RWPE2 (cell line): ENCODE measurements around the gene PLP1.
A peak's percentile ranks its signal among the peaks of the same experiment; 100 is the strongest.

Experiments
- ATAC-seq: fragments of 200-7000 bp; cut with Tn5 transposase; 3 replicates; pipeline ENCODE4 v1.9.1; 2021; ENCODE audit warnings: low read depth
- DNase-seq: peaks from one replicate; pipeline ENCODE4 v3.0.0-alpha.2; 2020; ENCODE audit warnings: low spot score
- H3K27ac ChIP-seq: fragments of 450-650 bp; 2 replicates; pipeline ENCODE4 v1.5.1; 2017; ENCODE audit warnings: mild to moderate bottlenecking; ENCODE audit not compliant: poor library complexity, severe bottlenecking
- H3K27me3 ChIP-seq: fragments of 250-450 bp; sonication (Bioruptor Pico); 2 replicates; pipeline ENCODE4 v1.5.1; 2021; ENCODE audit warnings: mild to moderate bottlenecking, moderate library complexity; ENCODE audit not compliant: insufficient read depth, poor library complexity, severe bottlenecking
- H3K36me3 ChIP-seq: fragments of 250-450 bp; sonication (Bioruptor Pico); 2 replicates; pipeline ENCODE4 v1.5.1; 2020; ENCODE audit warnings: low read depth, mild to moderate bottlenecking, moderate library complexity
- H3K4me1 ChIP-seq: fragments of 250-450 bp; sonication (Bioruptor Pico); 2 replicates; pipeline ENCODE4 v1.5.1; 2021; ENCODE audit warnings: mild to moderate bottlenecking, moderate library complexity; ENCODE audit not compliant: insufficient read depth, poor library complexity, severe bottlenecking
- H3K4me3 ChIP-seq: fragments of 250-450 bp; sonication (Bioruptor Pico); 2 replicates; pipeline ENCODE4 v1.5.1; 2021; ENCODE audit warnings: mild to moderate bottlenecking, moderate library complexity; ENCODE audit not compliant: severe bottlenecking
- H3K9me3 ChIP-seq: fragments of 250-450 bp; sonication (Bioruptor Pico); 2 replicates; pipeline ENCODE4 v1.5.1; 2021; ENCODE audit warnings: mild to moderate bottlenecking, moderate library complexity; ENCODE audit not compliant: severe bottlenecking
- TF ChIP-seq, protein P1 (sequence below): fragments of 450-650 bp; IDR thresholded peaks from one replicate; pipeline ENCODE4 v1.5.1; 2017; ENCODE audit warnings: mild to moderate bottlenecking, moderate library complexity; ENCODE audit not compliant: poor library complexity, severe bottlenecking

Gene PLP1

DNA sequence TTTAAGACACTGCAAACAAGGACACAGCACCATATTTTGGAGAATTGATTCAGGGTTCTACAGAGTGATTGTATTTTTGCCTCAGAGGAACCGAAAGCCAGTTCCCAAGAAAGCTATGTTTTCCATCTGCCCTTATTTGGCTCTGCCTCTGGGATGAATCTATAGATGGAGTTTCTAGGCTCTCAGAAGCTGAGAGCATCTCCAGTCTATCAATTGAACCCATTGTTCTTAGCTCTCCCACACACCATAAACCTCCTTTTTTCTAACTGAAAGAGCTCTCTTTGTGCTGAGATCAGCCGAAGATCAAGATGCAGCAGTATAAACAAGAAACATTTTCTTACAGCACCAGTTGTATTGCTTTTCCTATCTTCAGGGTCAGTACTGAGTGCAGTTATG is 16.9 kb downstream of the PLP1 start:
- H3K36me3 ChIP-seq: no peaks in the 10 kb centered on the region
- ATAC-seq: peak; percentile 17; the same call in 1 of the 3 replicates
- H3K4me3 ChIP-seq: no peak overlapping the region
- no peak for DNase-seq
- peak overlapping the region; percentile 38 for H3K27ac ChIP-seq
- no peaks in the 10 kb centered on the region for H3K27me3 ChIP-seq
- no peaks in the 10 kb centered on the region for H3K9me3 ChIP-seq
- H3K4me1 ChIP-seq: peaks cover 11% of the 10 kb centered on the region
- TF ChIP-seq, protein P1, sequence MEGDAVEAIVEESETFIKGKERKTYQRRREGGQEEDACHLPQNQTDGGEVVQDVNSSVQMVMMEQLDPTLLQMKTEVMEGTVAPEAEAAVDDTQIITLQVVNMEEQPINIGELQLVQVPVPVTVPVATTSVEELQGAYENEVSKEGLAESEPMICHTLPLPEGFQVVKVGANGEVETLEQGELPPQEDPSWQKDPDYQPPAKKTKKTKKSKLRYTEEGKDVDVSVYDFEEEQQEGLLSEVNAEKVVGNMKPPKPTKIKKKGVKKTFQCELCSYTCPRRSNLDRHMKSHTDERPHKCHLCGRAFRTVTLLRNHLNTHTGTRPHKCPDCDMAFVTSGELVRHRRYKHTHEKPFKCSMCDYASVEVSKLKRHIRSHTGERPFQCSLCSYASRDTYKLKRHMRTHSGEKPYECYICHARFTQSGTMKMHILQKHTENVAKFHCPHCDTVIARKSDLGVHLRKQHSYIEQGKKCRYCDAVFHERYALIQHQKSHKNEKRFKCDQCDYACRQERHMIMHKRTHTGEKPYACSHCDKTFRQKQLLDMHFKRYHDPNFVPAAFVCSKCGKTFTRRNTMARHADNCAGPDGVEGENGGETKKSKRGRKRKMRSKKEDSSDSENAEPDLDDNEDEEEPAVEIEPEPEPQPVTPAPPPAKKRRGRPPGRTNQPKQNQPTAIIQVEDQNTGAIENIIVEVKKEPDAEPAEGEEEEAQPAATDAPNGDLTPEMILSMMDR: no peak

DNA sequence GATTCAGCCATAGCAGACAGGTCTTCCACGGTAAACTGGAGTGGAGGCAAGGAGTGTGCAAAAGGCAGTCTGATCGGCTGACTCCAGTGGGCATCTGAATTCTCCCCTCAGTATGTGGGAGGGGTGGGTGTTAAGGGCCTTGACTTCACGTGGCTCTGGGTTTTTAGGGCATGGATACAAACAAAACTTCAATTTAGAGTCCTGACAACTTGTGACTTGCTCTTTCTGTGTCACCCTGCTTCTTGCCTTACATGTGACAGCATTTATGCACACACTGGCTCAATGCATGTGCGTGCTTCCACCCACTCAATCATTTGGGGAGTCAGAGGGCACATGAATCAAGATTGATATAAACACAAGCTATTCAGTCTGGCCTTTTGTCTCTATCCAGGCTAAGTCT is 17.5 kb downstream of the PLP1 start:
- TF ChIP-seq, protein P1: no peak
- H3K36me3 ChIP-seq: no peaks in the 10 kb centered on the region
- no peak overlapping the region for H3K4me3 ChIP-seq
- DNase-seq (no peak), ATAC-seq (no peak)
- H3K27ac ChIP-seq: no peak overlapping the region
- no peaks in the 10 kb centered on the region for H3K9me3 ChIP-seq
- peaks cover 11% of the 10 kb centered on the region for H3K4me1 ChIP-seq
- H3K27me3 ChIP-seq: no peaks in the 10 kb centered on the region

DNA sequence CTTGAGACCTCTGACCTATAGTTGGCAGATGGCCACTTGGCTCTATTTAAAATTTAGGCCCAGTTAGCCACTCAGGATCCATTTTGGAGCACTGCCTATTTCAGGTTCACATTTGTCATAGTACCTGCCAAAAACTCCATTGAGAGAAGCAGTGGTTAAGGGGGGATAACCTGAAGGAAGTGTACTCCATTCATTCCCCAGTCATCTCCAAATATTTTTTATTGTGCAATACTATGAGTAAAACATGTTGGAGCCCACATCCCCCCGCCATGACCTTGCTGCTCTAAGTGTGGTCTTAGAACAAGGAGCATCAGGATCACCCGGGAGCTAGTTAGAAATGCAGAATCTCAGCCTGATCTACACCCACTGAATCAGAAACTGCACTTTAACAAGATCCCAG is 21.1 kb downstream of the PLP1 start:
- Histone ChIP-seq H3K36me3 (no peaks in the 10 kb centered on the region), H3K4me3 (no peak overlapping the region)
- TF ChIP-seq, protein P1: no peak

DNA sequence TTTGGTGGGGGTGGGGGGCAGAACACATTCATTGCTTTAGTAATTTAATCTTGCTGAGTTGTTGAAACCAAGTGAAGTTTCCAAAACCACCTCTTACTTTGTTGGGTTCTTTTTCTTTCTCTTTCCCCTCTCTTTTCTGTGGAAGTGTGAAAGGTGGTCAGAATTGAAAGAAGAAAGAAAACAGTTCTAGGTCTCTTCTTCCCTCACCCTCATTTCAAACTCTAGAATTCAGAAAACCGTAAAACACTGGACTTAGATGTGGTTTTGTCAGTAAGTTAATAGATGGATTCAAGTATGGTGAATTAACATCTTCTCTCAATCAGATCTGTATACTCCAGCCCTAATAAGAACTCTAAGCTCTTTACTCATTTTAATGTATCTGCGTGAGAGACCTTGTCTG is 23.7 kb downstream of the PLP1 start:
- TF ChIP-seq, protein P1: no peak
- ATAC-seq: no peak
- no peaks in the 10 kb centered on the region for H3K36me3 ChIP-seq

More for the DNA sequence above, 21.1 kb downstream of the PLP1 start:
- no peaks in the 10 kb centered on the region for H3K27me3 ChIP-seq
- no peak for ATAC-seq
- no peaks in the 10 kb centered on the region for H3K9me3 ChIP-seq
- no peak for DNase-seq
- no peak overlapping the region for H3K27ac ChIP-seq
- H3K4me1 ChIP-seq: peaks cover 4% of the 10 kb centered on the region

DNA sequence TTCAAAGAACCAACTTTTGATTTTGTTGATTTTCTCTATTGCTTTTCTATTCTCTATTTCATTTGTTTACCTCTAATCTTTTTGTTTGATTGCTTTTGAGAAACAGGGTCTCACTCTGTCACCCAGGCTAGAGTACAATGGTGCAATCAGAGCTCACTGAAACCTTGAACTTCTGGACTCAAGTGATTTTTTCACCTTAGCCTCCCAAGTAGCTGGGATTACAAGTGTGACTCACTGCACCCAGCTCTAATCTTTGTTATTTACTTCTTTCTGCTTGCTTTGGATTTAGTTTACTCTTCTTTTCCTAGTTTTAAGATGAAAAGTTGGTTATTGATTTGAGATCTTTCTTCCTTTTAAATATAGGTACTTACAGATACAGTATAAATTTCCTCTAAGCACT is 29.2 kb downstream of the PLP1 start:
- H3K36me3 ChIP-seq: no peaks in the 10 kb centered on the region
- no peaks in the 10 kb centered on the region for H3K9me3 ChIP-seq
- H3K27me3 ChIP-seq: no peaks in the 10 kb centered on the region
- DNase-seq: no peak
- H3K27ac ChIP-seq: no peak overlapping the region
- ATAC-seq: no peak
- TF ChIP-seq, protein P1: no peak
- no peaks in the 10 kb centered on the region for H3K4me1 ChIP-seq
- no peak overlapping the region for H3K4me3 ChIP-seq

More for the DNA sequence above, 23.7 kb downstream of the PLP1 start:
- H3K4me3 ChIP-seq: no peak overlapping the region
- H3K27ac ChIP-seq: no peak overlapping the region
- H3K9me3 ChIP-seq: no peaks in the 10 kb centered on the region
- DNase-seq: no peak
- no peaks in the 10 kb centered on the region for H3K27me3 ChIP-seq
- no peaks in the 10 kb centered on the region for H3K4me1 ChIP-seq
